Upper lobe of left lung (tissue), 4 donors: ENCODE measurements around the gene MLIP.

ENCODE experiments used
- POLR2AphosphoS5 ChIP-seq, 2 donors: sonication (generic); formaldehyde crosslinking; IDR thresholded peaks; one replicate each; pipeline ENCODE4 v1.5.1; 2017; ENCODE audit warnings: antibody characterized with exemption in 2 of 2
- TF ChIP-seq, protein P1 (sequence below), 6 experiments: fragments of 450-650 bp in 4 of 6; fragments of 200-600 bp in 2 of 6; sonication (generic) in 2 of 6; IDR thresholded peaks; one replicate each; pipeline ENCODE4 v1.5.1; 2016 to 2019; ENCODE audit warnings: antibody characterized with exemption in 6 of 6

DNA sequence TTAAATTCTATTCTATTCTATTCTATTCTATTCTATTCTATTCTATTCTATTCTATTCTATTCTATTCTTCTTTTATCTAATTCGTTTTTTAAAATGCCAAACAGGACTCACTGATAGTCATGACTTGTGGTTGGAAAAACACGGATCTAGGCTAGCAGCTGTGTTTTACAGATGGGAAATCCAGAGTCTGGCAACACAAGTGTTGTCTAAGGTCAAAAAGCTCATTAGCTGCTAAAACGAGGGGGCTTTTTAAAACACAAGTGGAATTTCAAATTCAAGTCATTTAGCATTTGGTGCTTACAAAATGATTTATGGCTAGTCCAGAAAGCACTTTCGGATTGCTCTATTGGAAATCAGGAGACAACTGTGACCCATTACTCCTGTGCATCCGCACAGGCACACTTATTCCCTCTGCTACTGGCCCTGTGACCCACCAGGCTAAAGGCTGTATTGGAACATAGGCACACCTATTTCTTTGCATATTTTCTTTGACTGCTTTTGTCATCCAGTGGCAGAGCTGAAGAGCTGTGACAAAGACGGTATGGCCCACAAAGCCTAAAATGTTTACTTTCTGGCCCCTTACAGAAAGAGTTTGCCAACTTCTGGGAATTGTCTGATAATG lies 17.8 kb upstream of the MLIP start:
- TF ChIP-seq, protein P1, sequence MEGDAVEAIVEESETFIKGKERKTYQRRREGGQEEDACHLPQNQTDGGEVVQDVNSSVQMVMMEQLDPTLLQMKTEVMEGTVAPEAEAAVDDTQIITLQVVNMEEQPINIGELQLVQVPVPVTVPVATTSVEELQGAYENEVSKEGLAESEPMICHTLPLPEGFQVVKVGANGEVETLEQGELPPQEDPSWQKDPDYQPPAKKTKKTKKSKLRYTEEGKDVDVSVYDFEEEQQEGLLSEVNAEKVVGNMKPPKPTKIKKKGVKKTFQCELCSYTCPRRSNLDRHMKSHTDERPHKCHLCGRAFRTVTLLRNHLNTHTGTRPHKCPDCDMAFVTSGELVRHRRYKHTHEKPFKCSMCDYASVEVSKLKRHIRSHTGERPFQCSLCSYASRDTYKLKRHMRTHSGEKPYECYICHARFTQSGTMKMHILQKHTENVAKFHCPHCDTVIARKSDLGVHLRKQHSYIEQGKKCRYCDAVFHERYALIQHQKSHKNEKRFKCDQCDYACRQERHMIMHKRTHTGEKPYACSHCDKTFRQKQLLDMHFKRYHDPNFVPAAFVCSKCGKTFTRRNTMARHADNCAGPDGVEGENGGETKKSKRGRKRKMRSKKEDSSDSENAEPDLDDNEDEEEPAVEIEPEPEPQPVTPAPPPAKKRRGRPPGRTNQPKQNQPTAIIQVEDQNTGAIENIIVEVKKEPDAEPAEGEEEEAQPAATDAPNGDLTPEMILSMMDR (IDR thresholded peaks at IDR 0.05): no peak
- TF ChIP-seq POLR2AphosphoS5 (IDR thresholded peaks at IDR 0.05): no peak
